OCI-LY1 (cell line): Measurements from ENCODE around the gene PLEKHM3.

Source experiments
- H2AFZ ChIP-seq: fragments of 200-600 bp; sonication (generic), shearing (Covaris generic); 2 replicates; pipeline ENCODE4 v1.6.0; 2014; ENCODE audit warnings: antibody characterized with exemption, mild to moderate bottlenecking, low read length
- H3F3A ChIP-seq: fragments of 200-600 bp; sonication (generic), shearing (Covaris generic); 2 replicates; pipeline ENCODE4 v1.6.0; 2014; ENCODE audit warnings: mild to moderate bottlenecking, antibody characterized with exemption, low read length, moderate library complexity; ENCODE audit not compliant: insufficient read depth
- H3K27ac ChIP-seq: fragments of 200-600 bp; sonication (generic); 2 replicates; pipeline ENCODE4 v1.5.1; 2014; ENCODE audit warnings: low read length, mixed run types, mild to moderate bottlenecking, low read depth; ENCODE audit not compliant: poor library complexity, severe bottlenecking
- H3K27me3 ChIP-seq: fragments of 200-600 bp; sonication (generic); 2 replicates; pipeline ENCODE4 v1.6.0; 2014; ENCODE audit warnings: antibody characterized with exemption, mild to moderate bottlenecking, low read length, moderate library complexity; ENCODE audit not compliant: insufficient read depth
- H3K36me3 ChIP-seq: fragments of 200-600 bp; sonication (generic); 2 replicates; pipeline ENCODE4 v1.6.1; 2014; ENCODE audit warnings: mild to moderate bottlenecking, antibody characterized with exemption, low read length, moderate library complexity, mixed read lengths; ENCODE audit not compliant: insufficient read depth
- H3K4me1 ChIP-seq: fragments of 200-600 bp; sonication (generic); 2 replicates; pipeline ENCODE4 v1.5.1; 2014; ENCODE audit warnings: mild to moderate bottlenecking, low read length, moderate library complexity; ENCODE audit not compliant: insufficient read depth, severe bottlenecking
- H3K4me2 ChIP-seq: fragments of 200-600 bp; sonication (generic), shearing (Covaris generic); 2 replicates; pipeline ENCODE4 v1.6.1; 2014; ENCODE audit warnings: low read length
- H3K4me3 ChIP-seq: fragments of 200-600 bp; sonication (generic); 2 replicates; pipeline ENCODE4 v1.5.1; 2014; ENCODE audit warnings: low read length, low read depth, mild to moderate bottlenecking, mixed read lengths; ENCODE audit not compliant: poor library complexity, severe bottlenecking
- H3K79me2 ChIP-seq: fragments of 200-600 bp; shearing (Covaris generic); 2 replicates; pipeline ENCODE4 v1.6.1; 2016; ENCODE audit warnings: mixed run types, low read length, mixed read lengths; ENCODE audit not compliant: insufficient read depth
- H3K9ac ChIP-seq: fragments of 200-600 bp; sonication (generic), shearing (Covaris generic); 2 replicates; pipeline ENCODE4 v1.6.1; 2014; ENCODE audit warnings: mild to moderate bottlenecking, low read length, mixed read lengths
- H3K9me2 ChIP-seq: fragments of 200-600 bp; sonication (generic), shearing (Covaris generic); 2 replicates; pipeline ENCODE4 v1.6.1; 2014; ENCODE audit warnings: low read depth, mild to moderate bottlenecking, low read length, mixed read lengths
- H3K9me3 ChIP-seq: fragments of 200-600 bp; shearing (Covaris generic); 2 replicates; pipeline ENCODE4 v1.6.1; 2014; ENCODE audit warnings: low read length, mixed read lengths
- H4K20me1 ChIP-seq: fragments of 200-600 bp; sonication (generic), shearing (Covaris generic); 2 replicates; pipeline ENCODE4 v1.6.0; 2016; ENCODE audit warnings: mild to moderate bottlenecking, low read length; ENCODE audit not compliant: insufficient read depth
- EZH2 ChIP-seq: fragments of 200-600 bp; sonication (generic), shearing (Covaris generic); IDR thresholded peaks from 2 replicates; pipeline ENCODE4 v1.8.0; 2017; ENCODE audit warnings: borderline replicate concordance, mixed run types, mild to moderate bottlenecking, antibody characterized with exemption, low read length, moderate library complexity, mixed read lengths
- TF ChIP-seq, protein P1 (sequence below): fragments of 200-600 bp; sonication (generic), shearing (Covaris generic); IDR thresholded peaks from 2 replicates; pipeline ENCODE4 v1.5.1; 2017; ENCODE audit warnings: mild to moderate bottlenecking, antibody characterized with exemption, low read length, moderate library complexity, mixed read lengths

Gene PLEKHM3

DNA sequence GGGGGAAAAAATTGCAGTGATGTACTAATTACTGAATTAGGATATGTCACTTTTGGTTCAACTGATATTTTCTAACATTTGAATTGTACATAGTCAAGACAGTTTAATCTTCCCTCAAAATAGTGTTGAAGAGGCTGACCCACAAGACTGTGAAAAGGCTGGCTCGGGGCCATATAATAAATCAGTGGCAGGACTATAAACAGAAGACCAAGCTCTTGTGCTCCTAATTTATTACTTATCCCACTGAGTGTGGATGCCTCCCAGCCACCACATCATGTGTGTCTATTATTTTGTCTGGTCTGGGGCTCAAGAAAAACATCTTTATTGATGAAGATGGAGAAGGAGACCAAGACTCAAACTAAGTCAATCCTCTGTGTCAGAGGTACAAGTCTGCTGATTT lies 64.4 kb downstream of the PLEKHM3 start:
- no peak overlapping the region for H2AFZ ChIP-seq
- H3K27ac ChIP-seq, result no peak overlapping the region
- no peak overlapping the region for H3K4me3 ChIP-seq
- H3K9me2 ChIP-seq, result no peaks in the 10 kb centered on the region
- H3K27me3 ChIP-seq, result no peaks in the 10 kb centered on the region
- peaks cover 9% of the 10 kb centered on the region; the same call in 1 of the 2 replicates for H3K36me3 ChIP-seq
- H3K4me2 ChIP-seq, result no peak overlapping the region
- no peaks in the 10 kb centered on the region for H3K4me1 ChIP-seq
- H3K79me2 ChIP-seq, result no peaks in the 10 kb centered on the region
- H4K20me1 ChIP-seq, result no peaks in the 10 kb centered on the region
- no peaks in the 10 kb centered on the region; the same call in 1 of the 2 replicates for H3K9me3 ChIP-seq
- no peak overlapping the region for H3K9ac ChIP-seq
- TF ChIP-seq, protein P1, sequence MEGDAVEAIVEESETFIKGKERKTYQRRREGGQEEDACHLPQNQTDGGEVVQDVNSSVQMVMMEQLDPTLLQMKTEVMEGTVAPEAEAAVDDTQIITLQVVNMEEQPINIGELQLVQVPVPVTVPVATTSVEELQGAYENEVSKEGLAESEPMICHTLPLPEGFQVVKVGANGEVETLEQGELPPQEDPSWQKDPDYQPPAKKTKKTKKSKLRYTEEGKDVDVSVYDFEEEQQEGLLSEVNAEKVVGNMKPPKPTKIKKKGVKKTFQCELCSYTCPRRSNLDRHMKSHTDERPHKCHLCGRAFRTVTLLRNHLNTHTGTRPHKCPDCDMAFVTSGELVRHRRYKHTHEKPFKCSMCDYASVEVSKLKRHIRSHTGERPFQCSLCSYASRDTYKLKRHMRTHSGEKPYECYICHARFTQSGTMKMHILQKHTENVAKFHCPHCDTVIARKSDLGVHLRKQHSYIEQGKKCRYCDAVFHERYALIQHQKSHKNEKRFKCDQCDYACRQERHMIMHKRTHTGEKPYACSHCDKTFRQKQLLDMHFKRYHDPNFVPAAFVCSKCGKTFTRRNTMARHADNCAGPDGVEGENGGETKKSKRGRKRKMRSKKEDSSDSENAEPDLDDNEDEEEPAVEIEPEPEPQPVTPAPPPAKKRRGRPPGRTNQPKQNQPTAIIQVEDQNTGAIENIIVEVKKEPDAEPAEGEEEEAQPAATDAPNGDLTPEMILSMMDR, result no peak
- TF ChIP-seq EZH2, result no peak
- no peaks in the 10 kb centered on the region for H3F3A ChIP-seq

- no peaks in the 10 kb centered on the region for H3F3A ChIP-seq
- H3K9me3 ChIP-seq, result no peaks in the 10 kb centered on the region; the same call in 1 of the 2 replicates
- no peaks in the 10 kb centered on the region for H3K27me3 ChIP-seq
- no peaks in the 10 kb centered on the region for H3K4me1 ChIP-seq
- H3K36me3 ChIP-seq, result peaks cover 9% of the 10 kb centered on the region; the same call in 1 of the 2 replicates
- no peaks in the 10 kb centered on the region for H3K9me2 ChIP-seq
- no peak overlapping the region for H3K4me3 ChIP-seq
- no peak overlapping the region for H3K4me2 ChIP-seq
- no peak for TF ChIP-seq EZH2
- TF ChIP-seq, protein P1, result no peak
- no peak overlapping the region for H2AFZ ChIP-seq
- H3K27ac ChIP-seq, result no peak overlapping the region
- no peaks in the 10 kb centered on the region for H3K79me2 ChIP-seq
- no peaks in the 10 kb centered on the region for H4K20me1 ChIP-seq
- H3K9ac ChIP-seq, result no peak overlapping the region
These were observed 65.2 kb downstream of the PLEKHM3 start for GRCh38 chr2:207960090-207960489.

DNA sequence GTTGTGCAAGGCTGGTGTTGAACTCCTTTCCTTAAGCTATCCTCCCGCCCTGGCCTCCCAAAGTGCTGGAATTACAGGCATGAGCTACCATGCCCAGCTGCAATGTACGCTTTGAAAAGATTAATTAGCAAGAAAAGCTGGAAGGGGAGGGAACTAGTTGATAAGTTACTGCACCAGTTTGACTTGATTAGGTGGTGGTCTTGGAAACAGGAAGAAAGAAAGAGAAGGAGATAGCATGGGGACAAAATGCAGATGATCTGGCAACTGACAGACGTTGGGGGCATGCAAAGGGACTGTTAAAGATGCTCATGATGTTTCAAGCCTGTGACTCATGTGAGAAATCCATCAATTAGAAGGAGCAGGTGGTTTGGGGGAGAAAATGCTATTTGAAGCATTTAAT lies 68.6 kb downstream of the PLEKHM3 start:
- Histone ChIP-seq H3K36me3 (peaks cover under 1% of the 10 kb centered on the region; the same call in 1 of the 2 replicates), H3F3A (no peaks in the 10 kb centered on the region), H2AFZ (no peak overlapping the region), H3K9ac (no peak overlapping the region), H3K4me3 (no peak overlapping the region), H3K4me2 (no peak overlapping the region), H3K9me2 (no peaks in the 10 kb centered on the region), H3K4me1 (peaks cover 12% of the 10 kb centered on the region), H3K27me3 (no peaks in the 10 kb centered on the region), H3K79me2 (no peaks in the 10 kb centered on the region), H3K27ac (no peak overlapping the region), H3K9me3 (no peaks in the 10 kb centered on the region), H4K20me1 (no peaks in the 10 kb centered on the region)
- no peak for TF ChIP-seq EZH2
- TF ChIP-seq, protein P1, result no peak
